Measurements from ENCODE around the gene TCF7L2. TPM values are rescaled to one million over a fixed set of nuclear protein-coding genes. Genes with fewer than 3 reads are reported as not detected.

TCF7L2 gene
- total RNA-seq, 2 donors from 2014 or later, result 26.8 to 29.6 TPM

GRCh38 chr10:112985690-112986543, 35.9 kb downstream of the TCF7L2 start:
- intact Hi-C loops (cut with DNase I), result no loop called here
- no peak for DNase-seq (ENCODE audit: low spot score)

DNA sequence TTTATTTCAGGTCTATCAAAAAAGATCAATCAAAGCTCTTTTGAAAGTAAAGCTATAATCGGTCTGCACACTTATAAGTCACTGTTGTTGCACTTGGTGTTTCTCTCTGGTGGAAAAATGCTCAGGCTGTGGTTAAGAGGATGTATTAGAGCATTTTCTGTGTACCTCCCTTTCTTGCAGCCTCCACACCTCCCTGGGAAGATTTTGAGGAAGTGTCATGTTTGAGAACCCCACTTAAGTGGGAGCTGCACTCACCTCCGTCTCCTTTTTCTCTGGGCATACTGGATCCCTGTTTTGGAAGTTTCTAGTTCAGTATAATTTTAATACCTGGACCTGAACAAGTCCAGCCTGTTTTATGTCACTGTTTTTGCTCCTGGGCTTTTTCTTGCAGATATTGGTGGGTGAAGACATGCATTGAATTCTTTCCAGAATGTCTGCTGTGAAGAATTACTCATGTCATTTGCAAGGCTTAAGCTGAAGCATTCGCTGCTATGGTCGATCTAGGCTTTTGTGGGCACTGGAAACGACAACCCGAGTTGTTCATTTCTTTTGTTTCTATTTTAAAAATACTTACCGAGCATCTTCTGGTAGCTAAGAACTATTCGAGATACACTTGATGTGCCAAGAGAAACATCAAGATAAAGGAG, 36.6 kb downstream of the TCF7L2 start:
- DNase-seq (ENCODE audit: low spot score), result no peak
- intact Hi-C loops (cut with DNase I), result no loop called here

DNA sequence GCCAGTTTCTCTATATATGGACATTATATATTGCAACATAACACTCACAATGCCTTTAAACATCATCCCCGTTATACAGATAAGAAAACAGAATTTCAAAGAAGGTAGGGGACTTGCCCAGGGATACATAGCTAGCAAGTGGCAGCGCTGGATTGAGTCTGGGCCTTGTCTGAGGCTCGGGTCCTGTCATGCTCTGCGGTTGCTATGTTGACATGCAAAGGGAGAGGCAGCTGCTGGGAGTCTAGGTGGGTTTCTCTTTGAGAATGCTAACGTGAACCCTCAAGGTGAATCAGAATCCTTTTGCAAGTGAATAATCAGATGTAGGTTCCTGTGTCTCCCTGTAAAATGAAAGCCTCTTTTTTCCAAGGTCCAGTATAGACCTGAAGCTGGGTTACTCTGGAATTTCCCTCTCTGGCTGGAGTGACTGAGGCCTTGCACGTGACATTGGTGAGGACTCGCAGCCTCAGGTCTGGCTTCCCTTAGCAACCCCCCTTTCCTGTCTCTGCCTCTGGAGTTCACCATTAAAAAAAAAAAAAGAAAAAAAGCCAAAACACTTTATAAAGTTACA, 38.9 kb downstream of the TCF7L2 start:
- intact Hi-C loops (cut with DNase I), result no loop called here
- DNase-seq (ENCODE audit: low spot score), result no peak

DNA sequence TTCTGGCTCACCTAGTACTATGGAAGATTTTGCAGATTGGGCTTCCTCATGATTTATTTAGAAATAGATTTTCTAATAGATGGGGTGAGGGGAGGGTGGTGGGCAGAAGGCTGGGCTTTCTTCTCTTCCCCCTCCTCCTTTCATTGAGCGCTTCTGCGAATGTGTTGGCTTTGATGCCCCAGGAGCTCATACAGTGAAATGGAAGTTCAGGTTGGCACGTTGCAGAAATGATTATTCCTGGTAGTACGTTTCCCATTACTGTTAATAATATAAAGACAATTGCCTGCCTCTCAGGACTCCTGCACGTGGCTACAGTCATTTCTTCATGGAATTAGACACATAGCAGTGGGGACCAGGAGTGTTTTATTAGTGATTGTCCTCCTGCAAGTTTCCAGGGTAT, 39.8 kb downstream of the TCF7L2 start:
- intact Hi-C loops (cut with DNase I), result no loop called here
- DNase-seq (ENCODE audit: low spot score), result no peak

DNA sequence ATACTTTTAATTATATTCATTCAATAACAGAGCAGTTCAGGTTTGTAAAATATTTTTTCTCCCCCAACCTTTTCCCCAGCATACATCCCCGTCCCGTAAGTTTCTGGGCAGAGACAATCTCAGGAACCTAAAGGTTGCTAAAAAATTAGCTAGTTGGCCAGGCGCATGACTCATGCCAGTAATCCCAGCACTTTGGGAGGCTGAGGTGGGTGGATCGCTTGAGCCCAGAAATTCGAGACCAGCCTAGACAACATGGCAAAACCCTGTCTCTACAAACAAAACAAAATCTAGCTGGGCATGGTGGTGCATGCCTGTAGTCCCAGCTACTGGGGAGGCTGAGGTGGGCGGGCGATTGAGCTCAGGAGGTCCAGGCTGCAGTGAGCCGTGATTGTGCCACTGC, 40.2 kb downstream of the TCF7L2 start:
- intact Hi-C loops (cut with DNase I), result no loop called here
- DNase-seq (ENCODE audit: low spot score), result no peak

- no peak for DNase-seq (ENCODE audit: low spot score)
- intact Hi-C loops (cut with DNase I), result no loop called here
Observed at GRCh38 chr10:112991888-112992491, 41.9 kb downstream of the TCF7L2 start.

GRCh38 chr10:112996462-112996861, 46.4 kb downstream of the TCF7L2 start:
- DNase-seq (ENCODE audit: low spot score), result no peak

GRCh38 chr10:112999102-112999501, 49.1 kb downstream of the TCF7L2 start:
- intact Hi-C loops (cut with DNase I), result no loop called here
- DNase-seq (ENCODE audit: low spot score), result no peak

More at GRCh38 chr10:112996462-112996861, 46.4 kb downstream of the TCF7L2 start:
- intact Hi-C loops (cut with DNase I), result no loop called here

DNA sequence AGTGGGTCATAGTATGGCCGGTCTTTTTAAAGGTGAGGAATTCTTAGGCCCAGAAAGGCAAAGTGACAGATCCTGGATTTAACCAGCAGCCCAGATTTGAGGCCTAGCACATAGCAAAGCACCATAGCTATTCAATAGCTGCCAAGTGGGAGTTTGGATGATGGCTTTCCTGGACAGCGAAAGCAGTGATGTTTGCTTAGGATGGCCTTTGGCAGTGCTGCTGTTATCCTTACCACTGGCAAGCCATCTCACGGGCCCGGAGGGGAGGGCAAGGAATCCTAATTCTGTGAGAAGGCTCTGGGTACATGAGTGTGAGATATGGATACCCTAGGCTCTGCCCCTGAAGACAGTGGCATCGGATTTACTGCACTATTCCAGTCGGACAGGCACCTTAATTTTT, 50.4 kb downstream of the TCF7L2 start:
- no peak for DNase-seq (ENCODE audit: low spot score)
- intact Hi-C loops (cut with DNase I), result loop anchor here in 1 of 2 donors (10.0 kb wide), 1 partner anchor 46 kb away; the partner anchor contains the start of gene TCF7L2

- no peak for DNase-seq (ENCODE audit: low spot score)
- intact Hi-C loops (cut with DNase I), result loop anchor here in 1 of 2 donors (10.0 kb wide), 1 partner anchor 46 kb away; the partner anchor contains the start of gene TCF7L2
Observed at GRCh38 chr10:113000876-113001598, 51.0 kb downstream of the TCF7L2 start.

DNA sequence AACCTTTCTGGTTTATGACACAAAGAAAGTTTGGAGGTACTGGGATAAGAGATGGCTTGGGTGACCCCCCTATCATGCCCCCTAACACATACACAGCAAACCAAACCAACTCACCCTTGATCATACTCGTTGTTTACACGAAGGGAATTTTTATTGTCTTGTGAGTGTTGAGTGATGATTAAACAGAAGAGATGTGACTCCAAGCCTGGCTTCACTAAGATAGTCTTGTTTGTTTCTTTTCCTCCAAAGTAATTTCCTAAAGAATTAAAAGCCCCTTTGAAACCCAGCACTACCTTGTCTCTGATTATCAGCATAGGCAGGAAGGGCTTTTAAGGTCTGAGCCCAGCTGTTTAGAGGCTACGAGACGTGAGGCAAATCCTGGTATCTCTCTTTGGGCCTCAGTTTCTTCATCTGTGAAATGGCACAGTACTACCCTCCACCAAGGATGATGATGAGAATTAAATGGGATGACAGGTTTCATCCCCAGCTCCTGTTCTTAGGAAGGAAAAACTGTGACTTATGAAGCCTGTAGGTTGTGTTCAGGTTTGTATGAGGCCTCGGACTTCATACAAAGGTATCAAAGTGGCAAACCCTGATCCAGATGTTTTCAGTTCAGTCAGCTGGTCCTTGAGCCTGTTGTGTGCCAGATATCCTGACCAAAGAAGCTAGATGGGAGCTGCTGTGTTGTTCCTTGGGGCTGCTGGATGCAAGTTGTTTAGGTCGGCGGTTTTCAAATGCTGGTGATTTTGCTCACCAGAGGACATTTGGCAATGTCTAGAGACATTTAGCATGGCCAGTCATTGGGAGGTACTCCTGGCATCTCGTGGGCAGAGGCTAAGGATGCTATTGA, 51.8 kb downstream of the TCF7L2 start:
- DNase-seq (ENCODE audit: low spot score), result no peak
- intact Hi-C loops (cut with DNase I), result loop anchor here in 1 of 2 donors (10.0 kb wide), 1 partner anchor 47 kb away; the partner anchor contains the start of gene TCF7L2

DNA sequence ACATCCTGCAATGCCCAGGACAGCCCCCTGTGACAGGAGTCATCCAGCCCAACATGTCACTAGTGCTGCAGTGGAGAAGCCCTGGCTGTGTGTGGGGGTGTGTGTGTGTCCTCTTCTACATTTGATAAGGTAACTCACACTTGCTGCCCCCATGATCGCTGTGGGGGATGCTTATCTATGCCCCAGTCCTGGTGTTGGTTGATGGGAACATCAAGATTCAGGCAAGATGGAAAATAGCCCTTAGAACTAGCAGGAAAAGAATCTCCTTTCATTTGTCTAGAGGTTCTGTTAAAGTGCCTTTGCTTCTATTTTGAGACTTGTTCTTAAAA, 52.4 kb downstream of the TCF7L2 start:
- no peak for DNase-seq (ENCODE audit: low spot score)
- intact Hi-C loops (cut with DNase I), result loop anchor here in 1 of 2 donors (10.0 kb wide), 1 partner anchor 48 kb away; the partner anchor contains the start of gene TCF7L2

- no peak for DNase-seq (ENCODE audit: low spot score)
- intact Hi-C loops (cut with DNase I), result loop anchor here in 1 of 2 donors (10.0 kb wide), 1 partner anchor 48 kb away; the partner anchor contains the start of gene TCF7L2
Observed at GRCh38 chr10:113003052-113003451, 53.0 kb downstream of the TCF7L2 start.

- no peak for DNase-seq (ENCODE audit: low spot score)
- intact Hi-C loops (cut with DNase I), result loop anchor here in 1 of 2 donors (10.0 kb wide), 1 partner anchor 49 kb away; the partner anchor contains the start of gene TCF7L2
Observed at GRCh38 chr10:113004069-113004618, 54.1 kb downstream of the TCF7L2 start.

GRCh38 chr10:113005380-113005779, 55.3 kb downstream of the TCF7L2 start:
- intact Hi-C loops (cut with DNase I), result loop anchor here in 1 of 2 donors (10.0 kb wide), 1 partner anchor 51 kb away; the partner anchor contains the start of gene TCF7L2
- DNase-seq (ENCODE audit: low spot score), result no peak

GRCh38 chr10:113006656-113007342, 56.8 kb downstream of the TCF7L2 start:
- intact Hi-C loops (cut with DNase I), result loop anchor here in 1 of 2 donors (10.0 kb wide), 1 partner anchor 52 kb away; the partner anchor contains the start of gene TCF7L2

DNA sequence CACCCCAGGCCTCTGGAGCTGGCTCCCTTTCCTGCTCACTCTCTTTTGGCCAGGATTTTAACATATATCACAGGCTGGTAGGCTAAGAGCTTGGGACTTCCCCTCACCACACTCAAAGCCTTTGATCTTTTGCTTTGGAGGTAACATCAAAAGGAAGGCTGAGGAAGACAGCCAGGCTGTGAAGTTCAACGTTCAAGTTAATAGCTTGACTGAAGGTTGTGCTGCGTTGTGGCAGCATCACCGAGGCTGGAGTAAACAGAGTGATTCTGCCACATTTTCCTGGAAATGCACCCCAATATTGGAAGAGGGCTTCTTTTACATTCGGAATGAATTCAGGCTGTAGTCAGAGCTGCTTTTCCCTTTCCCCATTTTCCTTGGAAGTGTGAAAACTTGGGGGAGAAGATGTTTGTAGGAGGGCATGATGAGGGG, 57.3 kb downstream of the TCF7L2 start:
- intact Hi-C loops (cut with DNase I), result loop anchor here in 1 of 2 donors (10.0 kb wide), 1 partner anchor 53 kb away; the partner anchor contains the start of gene TCF7L2
- no peak for DNase-seq (ENCODE audit: low spot score)

More at GRCh38 chr10:113006656-113007342, 56.8 kb downstream of the TCF7L2 start:
- DNase-seq (ENCODE audit: low spot score), result no peak

All from posterior vena cava (tissue), 2 donors.